Astrocyte (in vitro differentiated cells and primary cell): ENCODE measurements around the gene CRELD2.

Experiments used
- CTCF ChIP-seq: IDR thresholded peaks from 2 replicates; pipeline ENCODE4 v1.5.1; 2011; ENCODE audit warnings: low read depth, mild to moderate bottlenecking, inconsistent platforms, low read length, moderate library complexity; ENCODE audit not compliant: insufficient read depth
- EZH2 ChIP-seq: IDR thresholded peaks from 2 replicates; pipeline ENCODE4 v1.6.1; 2012; ENCODE audit warnings: mild to moderate bottlenecking, low read length, inconsistent platforms; ENCODE audit not compliant: insufficient read depth

GRCh38 chr22:49944399-49944891, 26.0 kb downstream of the CRELD2 start:
- TF ChIP-seq CTCF (no peak), EZH2 (no peak)
